Ishikawa (cell line): Measurements from ENCODE around the gene MYBPC2.

ENCODE experiments used
- CEBPB ChIP-seq: IDR thresholded peaks from 2 replicates; pipeline ENCODE4 v1.6.1; 2012
- CREB1 ChIP-seq: IDR thresholded peaks from 2 replicates; pipeline ENCODE4 v1.6.1; 2012; ENCODE audit warnings: low read depth
- EGR1 ChIP-seq: IDR thresholded peaks from 2 replicates; pipeline ENCODE4 v1.6.1; 2012
- EP300 ChIP-seq: IDR thresholded peaks from 2 replicates; pipeline ENCODE4 v1.6.1; 2012; ENCODE audit warnings: borderline replicate concordance
- FOXM1 ChIP-seq: IDR thresholded peaks from 2 replicates; pipeline ENCODE4 v1.6.1; 2012; ENCODE audit warnings: low read depth, borderline replicate concordance
- NFIC ChIP-seq: IDR thresholded peaks from 2 replicates; pipeline ENCODE4 v1.6.1; 2012
- RAD21 ChIP-seq: IDR thresholded peaks from 2 replicates; pipeline ENCODE4 v1.6.1; 2012; ENCODE audit warnings: low read depth
- REST ChIP-seq: IDR thresholded peaks from 2 replicates; pipeline ENCODE4 v1.6.1; 2012; ENCODE audit warnings: low read depth, mild to moderate bottlenecking
- TAF1 ChIP-seq: IDR thresholded peaks from 2 replicates; pipeline ENCODE4 v1.6.1; 2012; ENCODE audit warnings: low read depth, mild to moderate bottlenecking
- TCF12 ChIP-seq: IDR thresholded peaks from 2 replicates; pipeline ENCODE4 v1.6.1; 2012; ENCODE audit warnings: low read depth
- TEAD4 ChIP-seq: IDR thresholded peaks from 2 replicates; pipeline ENCODE4 v1.6.1; 2012
- USF1 ChIP-seq: IDR thresholded peaks from 2 replicates; pipeline ENCODE4 v1.6.1; 2012
- YY1 ChIP-seq: IDR thresholded peaks from 2 replicates; pipeline ENCODE4 v1.6.1; 2012; ENCODE audit warnings: low read depth
- ZBTB7A ChIP-seq: IDR thresholded peaks from 2 replicates; pipeline ENCODE4 v1.6.1; 2012; ENCODE audit warnings: low read depth
- TF ChIP-seq, protein P1 (sequence below): IDR thresholded peaks from 2 replicates; pipeline ENCODE4 v1.6.1; 2012

The MYBPC2 gene

DNA sequence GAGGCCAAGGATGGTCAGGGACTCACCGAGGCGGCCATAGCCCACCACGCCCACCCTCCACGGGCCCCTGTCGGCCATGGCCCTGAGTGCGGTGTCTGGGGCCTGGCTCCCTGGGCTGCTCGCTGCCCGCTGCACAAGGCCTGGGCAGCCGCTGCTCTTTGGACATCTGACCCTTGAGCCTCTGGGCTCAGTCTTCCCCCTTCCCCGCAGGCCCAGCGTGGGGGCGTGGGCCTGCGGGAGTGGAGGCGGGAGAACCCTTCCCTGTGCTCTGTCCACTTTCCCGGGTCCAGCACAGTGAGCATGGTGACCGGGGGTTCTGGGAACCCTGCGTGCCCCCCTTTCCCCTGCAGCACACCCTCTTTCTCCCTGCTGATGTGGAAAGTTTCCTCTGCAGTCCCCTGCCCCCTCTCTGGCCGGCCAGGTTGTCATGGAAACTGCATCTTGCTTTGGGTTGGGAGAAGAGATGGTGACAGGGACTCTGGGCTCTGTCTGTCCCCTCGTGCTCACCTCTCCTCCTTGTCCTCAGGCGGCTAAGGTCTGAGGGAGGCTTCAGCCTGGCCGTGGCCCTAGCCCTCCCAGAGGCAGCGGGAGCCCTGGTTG lies 81.2 kb downstream of the MYBPC2 start, which contains the start of gene ASPDH:
Gene ASPDH, minus strand, starts transcription at position 168 of the 600 bp plus-strand sequence. Its CDS starts 90 bp downstream, at position 78.
- TF ChIP-seq CREB1: no peak
- no peak for TF ChIP-seq USF1
- TF ChIP-seq TEAD4: no peak
- TF ChIP-seq, protein P1, sequence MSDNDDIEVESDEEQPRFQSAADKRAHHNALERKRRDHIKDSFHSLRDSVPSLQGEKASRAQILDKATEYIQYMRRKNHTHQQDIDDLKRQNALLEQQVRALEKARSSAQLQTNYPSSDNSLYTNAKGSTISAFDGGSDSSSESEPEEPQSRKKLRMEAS: no peak
- no peak for TF ChIP-seq ZBTB7A
- no peak for TF ChIP-seq RAD21

GRCh38 chr19:50514346-50515167 lies 81.9 kb downstream of the MYBPC2 start:
- TF ChIP-seq ZBTB7A (no peak), FOXM1 (no peak), RAD21 (no peak), TEAD4 (no peak), REST (no peak), EP300 (no peak), CREB1 (no peak), EGR1 (no peak), NFIC (no peak), USF1 (no peak), YY1 (no peak), TCF12 (no peak), TAF1 (no peak), CEBPB (no peak)
- TF ChIP-seq, protein P1: no peak

GRCh38 chr19:50515168-50515561 lies 82.5 kb downstream of the MYBPC2 start:
- TF ChIP-seq EP300: no peak
- TF ChIP-seq REST: no peak
- TF ChIP-seq NFIC: no peak
- no peak for TF ChIP-seq CREB1
- TF ChIP-seq CEBPB: no peak
- TF ChIP-seq TCF12: no peak
- no peak for TF ChIP-seq FOXM1
- TF ChIP-seq EGR1: no peak
- TF ChIP-seq TAF1: no peak
